ENCODE results near the gene KRT86. TPM values are rescaled to one million over a fixed set of nuclear protein-coding genes. Genes with fewer than 3 reads are reported as not detected.
"Not testable (repeated sequence)": the region's sequence is repeated elsewhere in the genome, so short reads cannot be mapped to it uniquely, and the experiment has no call there.

Gene KRT86
- total RNA-seq, 1 donor from 2014 or later, result 2.2 TPM

DNA sequence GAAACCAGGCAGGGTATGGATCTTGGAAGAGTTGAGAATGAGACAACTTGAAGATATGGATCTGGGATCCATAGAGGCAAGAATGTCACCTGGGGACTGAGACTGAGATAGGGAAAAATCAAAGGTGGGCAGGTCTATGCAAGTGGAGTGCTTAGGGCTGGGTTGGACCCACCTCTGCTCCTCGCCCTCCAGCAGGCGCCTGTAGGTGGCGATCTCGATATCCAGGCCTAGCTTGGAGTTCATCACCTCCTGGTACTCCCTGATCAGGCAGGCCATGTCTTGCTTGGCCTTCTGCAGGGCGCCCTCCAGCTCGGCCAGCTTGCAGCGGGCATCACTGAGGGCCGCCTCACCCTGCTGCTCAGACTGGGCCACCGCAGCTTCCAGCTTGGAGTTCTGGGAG, 41.3 kb downstream of the KRT86 start:
- DNase-seq (ENCODE audit: low read depth); H3K4me3 ChIP-seq (ENCODE audit: low read depth, low read length): not testable (repeated sequence)

DNA sequence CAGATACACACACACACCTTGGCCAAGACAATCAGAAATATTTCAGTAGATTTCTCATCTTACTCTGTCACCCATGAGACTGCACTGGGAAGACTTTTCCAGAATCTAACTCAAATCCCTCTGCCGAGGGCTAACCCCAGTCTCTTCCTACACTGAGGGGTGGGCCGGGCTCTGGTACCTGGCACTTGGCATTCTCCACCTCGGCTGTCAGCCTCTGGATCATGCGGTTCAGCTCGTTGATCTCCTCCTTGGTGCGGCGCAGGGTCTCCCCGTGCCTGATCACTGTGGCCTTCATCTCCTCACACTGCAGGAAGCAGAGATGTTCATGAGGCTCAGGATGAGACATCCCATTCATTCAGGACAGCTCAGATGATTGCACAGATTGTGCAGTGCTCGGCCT, 41.8 kb downstream of the KRT86 start:
- no peak for DNase-seq (ENCODE audit: low read depth)
- H3K4me3 ChIP-seq (ENCODE audit: low read depth, low read length), result no peak overlapping the region
- TF ChIP-seq, protein P1, sequence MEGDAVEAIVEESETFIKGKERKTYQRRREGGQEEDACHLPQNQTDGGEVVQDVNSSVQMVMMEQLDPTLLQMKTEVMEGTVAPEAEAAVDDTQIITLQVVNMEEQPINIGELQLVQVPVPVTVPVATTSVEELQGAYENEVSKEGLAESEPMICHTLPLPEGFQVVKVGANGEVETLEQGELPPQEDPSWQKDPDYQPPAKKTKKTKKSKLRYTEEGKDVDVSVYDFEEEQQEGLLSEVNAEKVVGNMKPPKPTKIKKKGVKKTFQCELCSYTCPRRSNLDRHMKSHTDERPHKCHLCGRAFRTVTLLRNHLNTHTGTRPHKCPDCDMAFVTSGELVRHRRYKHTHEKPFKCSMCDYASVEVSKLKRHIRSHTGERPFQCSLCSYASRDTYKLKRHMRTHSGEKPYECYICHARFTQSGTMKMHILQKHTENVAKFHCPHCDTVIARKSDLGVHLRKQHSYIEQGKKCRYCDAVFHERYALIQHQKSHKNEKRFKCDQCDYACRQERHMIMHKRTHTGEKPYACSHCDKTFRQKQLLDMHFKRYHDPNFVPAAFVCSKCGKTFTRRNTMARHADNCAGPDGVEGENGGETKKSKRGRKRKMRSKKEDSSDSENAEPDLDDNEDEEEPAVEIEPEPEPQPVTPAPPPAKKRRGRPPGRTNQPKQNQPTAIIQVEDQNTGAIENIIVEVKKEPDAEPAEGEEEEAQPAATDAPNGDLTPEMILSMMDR (conservative IDR thresholded peaks at IDR 0.05; ENCODE audit: low read depth, low read length), result no peak

More for the DNA sequence above, 41.3 kb downstream of the KRT86 start:
- TF ChIP-seq, protein P1 (conservative IDR thresholded peaks at IDR 0.05; ENCODE audit: low read depth, low read length), result peak; percentile 41

DNA sequence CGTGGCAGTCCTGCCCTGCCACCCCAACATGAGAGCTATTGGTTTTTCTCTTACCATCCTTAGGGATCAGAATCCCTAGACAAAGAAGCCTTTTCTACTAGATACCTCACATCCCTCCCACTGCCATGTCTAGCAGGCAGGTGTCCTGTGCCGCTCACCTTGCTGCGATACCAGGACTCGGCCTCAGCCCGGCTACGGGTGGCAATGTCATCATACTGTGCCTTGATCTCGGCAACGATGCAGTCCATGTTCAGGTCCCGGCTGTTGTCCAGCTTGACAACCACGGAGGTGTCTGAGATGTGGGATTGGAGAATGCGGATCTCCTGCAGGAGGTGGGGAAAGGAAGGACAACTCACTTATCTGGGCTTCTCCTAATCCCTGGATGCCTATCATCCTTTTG, 42.3 kb downstream of the KRT86 start:
- no peak overlapping the region for H3K4me3 ChIP-seq (ENCODE audit: low read depth, low read length)
- TF ChIP-seq, protein P1 (conservative IDR thresholded peaks at IDR 0.05; ENCODE audit: low read depth, low read length), result no peak
- no peak for DNase-seq (ENCODE audit: low read depth)

DNA sequence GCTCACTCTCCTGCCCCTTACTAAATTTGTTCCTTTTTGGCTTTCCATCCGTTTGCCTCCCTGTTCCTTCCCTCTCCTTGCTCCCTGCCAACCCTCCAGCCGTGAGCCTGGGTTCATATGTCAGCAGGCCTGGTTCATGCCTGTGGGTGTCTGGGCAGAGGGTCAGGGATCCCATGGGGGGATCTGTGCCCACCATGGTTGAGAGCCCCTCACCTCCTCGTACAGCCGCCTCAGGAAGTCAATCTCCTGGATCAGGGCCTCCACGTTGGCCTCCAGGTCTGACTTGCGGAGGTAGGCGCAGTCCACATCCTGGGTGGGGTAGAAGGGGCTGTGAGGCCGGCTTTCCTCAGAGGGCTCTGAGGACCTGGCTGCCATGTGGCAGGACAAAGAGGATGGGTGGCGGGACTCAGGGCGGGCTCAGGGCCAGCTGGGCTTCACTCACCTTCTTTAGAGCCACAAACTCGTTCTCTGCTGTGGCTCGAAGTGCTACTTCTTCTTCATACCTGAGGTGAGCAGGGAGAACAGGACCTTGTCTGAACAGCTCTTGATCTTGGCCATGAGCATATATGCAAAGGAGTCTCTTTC, 43.1 kb downstream of the KRT86 start:
- DNase-seq (ENCODE audit: low read depth), result no peak
- no peak overlapping the region for H3K4me3 ChIP-seq (ENCODE audit: low read depth, low read length)
- TF ChIP-seq, protein P1 (conservative IDR thresholded peaks at IDR 0.05; ENCODE audit: low read depth, low read length), result no peak

DNA sequence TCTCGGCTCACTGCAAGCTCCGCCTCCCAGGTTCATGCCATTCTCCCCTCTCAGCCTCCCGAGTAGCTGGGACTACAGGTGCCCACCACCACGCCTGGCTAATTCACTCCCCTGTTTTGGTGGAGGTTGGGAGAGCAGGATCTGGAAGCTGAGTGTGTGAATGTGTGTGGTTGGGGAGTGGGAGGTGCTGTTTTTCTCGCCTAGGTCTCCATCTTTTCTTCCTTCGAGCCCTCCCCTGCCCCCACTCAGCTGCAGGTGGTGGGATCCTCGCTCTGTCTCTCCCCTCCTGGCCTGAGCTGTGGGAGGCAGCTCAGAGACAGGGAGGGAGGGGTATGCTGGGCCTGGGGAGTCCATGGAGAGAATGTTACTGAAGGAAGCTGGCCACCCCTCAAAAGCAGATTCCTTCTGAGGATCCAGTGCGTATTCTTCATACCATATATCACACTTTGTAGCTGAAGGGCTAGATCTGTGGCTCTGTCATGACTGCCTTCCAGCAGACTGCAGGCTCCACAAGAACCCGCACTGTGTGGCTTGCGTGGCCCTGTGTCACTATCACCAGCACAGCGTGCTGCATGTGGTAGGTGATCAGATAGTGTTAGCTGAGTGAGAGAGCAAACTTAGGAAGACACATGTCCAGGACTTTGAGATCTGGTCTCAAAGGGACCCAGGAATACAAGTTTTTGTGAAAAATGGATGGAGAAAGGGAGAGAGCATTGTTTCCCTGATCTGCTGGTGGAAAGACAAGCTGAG, 44.0 kb downstream of the KRT86 start:
- H3K4me3 ChIP-seq (ENCODE audit: low read depth, low read length), result no peak overlapping the region
- no peak for DNase-seq (ENCODE audit: low read depth)
- TF ChIP-seq, protein P1 (conservative IDR thresholded peaks at IDR 0.05; ENCODE audit: low read depth, low read length), result no peak

DNA sequence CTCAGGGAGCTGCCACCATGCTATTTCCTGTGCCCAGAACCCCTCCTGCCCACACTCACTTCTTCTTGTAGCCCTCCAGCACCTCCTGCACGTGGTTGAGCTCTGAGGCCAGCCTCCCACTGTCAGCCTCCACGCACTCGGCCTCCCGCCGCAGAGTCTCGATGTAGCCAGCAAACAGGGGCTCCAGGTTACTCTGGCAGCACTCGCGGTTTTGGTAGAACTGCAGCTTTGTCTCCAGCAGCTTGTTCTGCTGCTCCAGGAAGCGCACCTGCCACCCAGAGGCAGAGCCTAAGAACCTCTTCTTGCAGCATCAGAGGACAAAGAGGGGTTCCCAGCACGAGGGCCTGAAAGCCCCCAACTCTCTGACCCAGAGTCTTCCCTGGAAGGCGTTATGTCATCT, 44.7 kb downstream of the KRT86 start:
- DNase-seq (ENCODE audit: low read depth), result no peak
- TF ChIP-seq, protein P1 (conservative IDR thresholded peaks at IDR 0.05; ENCODE audit: low read depth, low read length), result peak; percentile 47
- H3K4me3 ChIP-seq (ENCODE audit: low read depth, low read length), result no peak overlapping the region
